HepG2 (cell line): ENCODE measurements around the gene ZNF615. TPM values are rescaled to one million over a fixed set of nuclear protein-coding genes. Genes with fewer than 3 reads are reported as not detected.

Source experiments
- IRF2 ChIP-seq: IDR thresholded peaks from 2 replicates; pipeline ENCODE4 v1.6.1; 2018; ENCODE audit warnings: missing genetic modification reagents, missing compliant biosample characterization
- JDP2 ChIP-seq: sonication (generic); formaldehyde crosslinking; IDR thresholded peaks from 2 replicates; pipeline ENCODE4 v1.8.1; 2022; ENCODE audit warnings: missing genetic modification reagents, borderline replicate concordance
- MIER3 ChIP-seq: IDR thresholded peaks from 2 replicates; pipeline ENCODE4 v1.6.1; 2016; ENCODE audit warnings: missing compliant biosample characterization, borderline replicate concordance
- MTA1 ChIP-seq: sonication (generic); formaldehyde crosslinking; IDR thresholded peaks from 2 replicates; pipeline ENCODE4 v1.4.0; 2020; ENCODE audit warnings: missing genetic modification reagents, mild to moderate bottlenecking, borderline replicate concordance
- NFE2L2 ChIP-seq: fragments of 150-350 bp; IDR thresholded peaks from 2 replicates; pipeline ENCODE4 v1.6.1; 2014; ENCODE audit warnings: low read length
- NFIB ChIP-seq: sonication (generic); formaldehyde crosslinking; IDR thresholded peaks from 2 replicates; pipeline ENCODE4 v1.9.0; 2021; ENCODE audit warnings: missing genetic modification reagents, mild to moderate bottlenecking, borderline replicate concordance
- NR2F1 ChIP-seq, 2 experiments: fragments of 450-650 bp in 1 of 2; formaldehyde crosslinking in 1 of 2; IDR thresholded peaks; 2 replicates each; pipeline versions ENCODE4 v1.5.0 to v1.6.1; 2016 to 2020; ENCODE audit warnings: mild to moderate bottlenecking in 1 of 2, missing compliant biosample characterization in 1 of 2, missing genetic modification reagents in 1 of 2, moderate library complexity in 1 of 2
- PAF1 ChIP-seq: IDR thresholded peaks from 2 replicates; pipeline ENCODE4 v1.6.1; 2016; ENCODE audit warnings: missing genetic modification reagents, missing compliant biosample characterization
- RARA ChIP-seq: IDR thresholded peaks from 2 replicates; pipeline ENCODE4 v1.6.1; 2016; ENCODE audit warnings: missing genetic modification reagents, missing compliant biosample characterization
- RBM39 ChIP-seq: fragments of 200-400 bp; formaldehyde crosslinking; IDR thresholded peaks from one replicate; pipeline ENCODE4 v1.6.1; 2018; ENCODE audit warnings: antibody characterized with exemption, mild to moderate bottlenecking, low read depth, low read length; ENCODE audit not compliant: poor library complexity, severe bottlenecking
- SALL1 ChIP-seq: sonication (generic); formaldehyde crosslinking; IDR thresholded peaks from 2 replicates; pipeline ENCODE4 v1.8.0; 2022; ENCODE audit warnings: mild to moderate bottlenecking, missing genetic modification reagents
- SALL2 ChIP-seq: sonication (generic); formaldehyde crosslinking; IDR thresholded peaks from 2 replicates; pipeline ENCODE4 v1.8.1; 2023; ENCODE audit warnings: mild to moderate bottlenecking, missing genetic modification reagents, inconsistent platforms
- SAP130 ChIP-seq: IDR thresholded peaks from 2 replicates; pipeline ENCODE4 v1.6.1; 2016; ENCODE audit warnings: low read depth
- ZBTB7B ChIP-seq: sonication (generic); formaldehyde crosslinking; IDR thresholded peaks from 2 replicates; pipeline ENCODE4 v1.4.0; 2020; ENCODE audit warnings: missing genetic modification reagents
- ZNF260 ChIP-seq: sonication (generic); formaldehyde crosslinking; IDR thresholded peaks from 2 replicates; pipeline ENCODE4 v1.4.0; 2020; ENCODE audit warnings: missing genetic modification reagents, low read depth, mild to moderate bottlenecking, borderline replicate concordance
- ZNF33A ChIP-seq: sonication (generic); formaldehyde crosslinking; IDR thresholded peaks from 2 replicates; pipeline ENCODE4 v1.5.1; 2020; ENCODE audit warnings: missing genetic modification reagents, mild to moderate bottlenecking, moderate library complexity, borderline replicate concordance
- ZNF674 ChIP-seq: sonication (generic); formaldehyde crosslinking; IDR thresholded peaks from 2 replicates; pipeline ENCODE4 v1.5.0; 2020; ENCODE audit warnings: low read depth, mild to moderate bottlenecking, missing genetic modification reagents
- ZNF766 ChIP-seq: sonication (generic); formaldehyde crosslinking; IDR thresholded peaks from 2 replicates; pipeline ENCODE4 v1.5.0; 2020; ENCODE audit warnings: missing genetic modification reagents, borderline replicate concordance
- ZSCAN25 ChIP-seq: sonication (generic); formaldehyde crosslinking; IDR thresholded peaks from 2 replicates; pipeline ENCODE4 v1.8.0; 2022; ENCODE audit warnings: mild to moderate bottlenecking, missing genetic modification reagents
- polyA plus RNA-seq, 8 experiments: library from polyadenylated mRNA; depleted of rRNA in 3 of 8; stranded (reverse) in 7 of 8; unstranded in 1 of 8; fragments of >200 nt; fragmentation: Illumina TruSeq in 4 of 8; extraction: Trizol in 4 of 8; gene quantifications; 2 replicates each; pipeline versions ENCODE4 v1.2.1 to v1.2.3, GENCODE V29; 2011 to 2016; ENCODE audit warnings: low read depth in 4 of 8, missing spikeins in 1 of 8, mixed read lengths in 1 of 8; ENCODE audit not compliant: insufficient read depth in 1 of 8
- total RNA-seq, 5 experiments: library from RNA; depleted of rRNA; stranded (reverse); fragments of >200 nt; fragmentation: Illumina TruSeq; extraction: Trizol; gene quantifications; 2 replicates each; pipeline ENCODE4 v1.2.3, GENCODE V29; 2016; ENCODE audit warnings: low read depth in 1 of 5
- TF ChIP-seq, protein P1 (sequence below): sonication (generic); formaldehyde crosslinking; IDR thresholded peaks from 2 replicates; pipeline ENCODE4 v1.5.0; 2020; ENCODE audit warnings: missing genetic modification reagents
- TF ChIP-seq, protein P2 (sequence below): IDR thresholded peaks from 2 replicates; pipeline ENCODE4 v1.6.1; 2012; ENCODE audit warnings: inconsistent platforms
- TF ChIP-seq, protein P3 (sequence below): IDR thresholded peaks from 2 replicates; pipeline ENCODE4 v1.6.1; 2016; ENCODE audit warnings: low read depth
- TF ChIP-seq, protein P4 (sequence below): sonication (generic); formaldehyde crosslinking; IDR thresholded peaks from 2 replicates; pipeline ENCODE4 v1.4.0; 2020; ENCODE audit warnings: missing genetic modification reagents

The ZNF615 gene
- total and polyA plus RNA-seq, 2 of the 13 experiments (the other 11 are each of a cell fraction or from before 2014, with no cell fraction given), result 5.2 to 7.8 TPM

DNA sequence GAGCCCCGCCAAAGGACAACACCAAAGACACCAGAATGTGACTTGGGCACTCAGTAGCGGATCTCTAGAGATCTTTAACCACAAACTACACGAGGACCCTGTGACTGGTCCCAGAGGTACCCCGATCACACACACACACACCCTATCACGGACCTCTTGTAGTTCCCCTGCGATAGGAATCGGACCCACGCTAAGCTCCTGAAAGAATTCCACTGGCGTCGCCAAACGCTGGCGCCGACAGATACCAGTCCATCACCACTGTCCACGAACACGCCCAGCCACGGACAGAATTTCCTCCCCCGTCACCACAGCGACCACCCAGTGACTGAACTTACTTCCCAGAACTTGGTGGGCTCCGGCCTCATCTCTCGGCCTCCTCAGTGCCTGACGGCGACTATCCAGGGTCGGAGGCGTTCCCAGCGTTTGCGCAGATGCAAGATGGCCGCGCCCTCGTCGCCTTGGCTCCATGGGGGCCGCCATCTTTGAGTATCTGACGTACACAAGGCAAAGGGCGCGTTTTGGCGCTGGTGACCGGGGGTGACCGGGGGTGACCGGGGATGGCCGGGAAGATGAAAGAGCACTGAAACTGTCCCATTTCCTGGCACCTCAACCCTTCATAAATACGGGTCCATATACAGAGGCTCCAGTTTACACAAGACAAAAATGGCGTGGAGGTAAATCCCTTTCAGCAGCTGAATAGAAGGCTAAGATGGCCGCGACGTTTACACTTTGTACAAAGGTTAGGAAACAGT lies at the start of gene ZNF615 (continued):
- TF ChIP-seq, protein P1, sequence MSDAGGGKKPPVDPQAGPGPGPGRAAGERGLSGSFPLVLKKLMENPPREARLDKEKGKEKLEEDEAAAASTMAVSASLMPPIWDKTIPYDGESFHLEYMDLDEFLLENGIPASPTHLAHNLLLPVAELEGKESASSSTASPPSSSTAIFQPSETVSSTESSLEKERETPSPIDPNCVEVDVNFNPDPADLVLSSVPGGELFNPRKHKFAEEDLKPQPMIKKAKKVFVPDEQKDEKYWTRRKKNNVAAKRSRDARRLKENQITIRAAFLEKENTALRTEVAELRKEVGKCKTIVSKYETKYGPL (CRISPR knock-in tag), result no peak
- TF ChIP-seq RBM39, result no peak
- TF ChIP-seq RARA (CRISPR knock-in tag), result peak; percentile 53
- TF ChIP-seq NFIB, result no peak
- TF ChIP-seq PAF1, result no peak
- no peak for TF ChIP-seq NFE2L2
- no peak for TF ChIP-seq ZNF674
- peak; percentile 73 for TF ChIP-seq SALL1
- TF ChIP-seq, protein P2, sequence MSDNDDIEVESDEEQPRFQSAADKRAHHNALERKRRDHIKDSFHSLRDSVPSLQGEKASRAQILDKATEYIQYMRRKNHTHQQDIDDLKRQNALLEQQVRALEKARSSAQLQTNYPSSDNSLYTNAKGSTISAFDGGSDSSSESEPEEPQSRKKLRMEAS, result no peak
- TF ChIP-seq JDP2, result no peak
- peak; percentile 87 for TF ChIP-seq ZBTB7B (CRISPR knock-in tag)
- no peak for TF ChIP-seq ZNF766 (CRISPR knock-in tag)
- TF ChIP-seq MIER3, result peak; percentile 65; the same call in 1 of the 2 replicates
- TF ChIP-seq SAP130 (CRISPR knock-in tag), result peak; percentile 91
- TF ChIP-seq ZSCAN25 (CRISPR knock-in tag), result no peak
- 0 out of 2 replicates have a peak, but pooled peaks have one; percentile 30 for TF ChIP-seq ZNF33A (CRISPR knock-in tag)
- TF ChIP-seq, protein P3, sequence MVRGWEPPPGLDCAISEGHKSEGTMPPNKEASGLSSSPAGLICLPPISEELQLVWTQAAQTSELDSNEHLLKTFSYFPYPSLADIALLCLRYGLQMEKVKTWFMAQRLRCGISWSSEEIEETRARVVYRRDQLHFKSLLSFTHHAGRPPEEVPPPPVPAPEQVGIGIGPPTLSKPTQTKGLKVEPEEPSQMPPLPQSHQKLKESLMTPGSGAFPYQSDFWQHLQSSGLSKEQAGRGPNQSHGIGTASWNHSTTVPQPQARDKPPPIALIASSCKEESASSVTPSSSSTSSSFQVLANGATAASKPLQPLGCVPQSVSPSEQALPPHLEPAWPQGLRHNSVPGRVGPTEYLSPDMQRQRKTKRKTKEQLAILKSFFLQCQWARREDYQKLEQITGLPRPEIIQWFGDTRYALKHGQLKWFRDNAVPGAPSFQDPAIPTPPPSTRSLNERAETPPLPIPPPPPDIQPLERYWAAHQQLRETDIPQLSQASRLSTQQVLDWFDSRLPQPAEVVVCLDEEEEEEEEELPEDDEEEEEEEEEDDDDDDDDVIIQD (CRISPR knock-in tag), result 0 out of 2 replicates have a peak, but pooled peaks have one; percentile 14
- TF ChIP-seq, protein P4, sequence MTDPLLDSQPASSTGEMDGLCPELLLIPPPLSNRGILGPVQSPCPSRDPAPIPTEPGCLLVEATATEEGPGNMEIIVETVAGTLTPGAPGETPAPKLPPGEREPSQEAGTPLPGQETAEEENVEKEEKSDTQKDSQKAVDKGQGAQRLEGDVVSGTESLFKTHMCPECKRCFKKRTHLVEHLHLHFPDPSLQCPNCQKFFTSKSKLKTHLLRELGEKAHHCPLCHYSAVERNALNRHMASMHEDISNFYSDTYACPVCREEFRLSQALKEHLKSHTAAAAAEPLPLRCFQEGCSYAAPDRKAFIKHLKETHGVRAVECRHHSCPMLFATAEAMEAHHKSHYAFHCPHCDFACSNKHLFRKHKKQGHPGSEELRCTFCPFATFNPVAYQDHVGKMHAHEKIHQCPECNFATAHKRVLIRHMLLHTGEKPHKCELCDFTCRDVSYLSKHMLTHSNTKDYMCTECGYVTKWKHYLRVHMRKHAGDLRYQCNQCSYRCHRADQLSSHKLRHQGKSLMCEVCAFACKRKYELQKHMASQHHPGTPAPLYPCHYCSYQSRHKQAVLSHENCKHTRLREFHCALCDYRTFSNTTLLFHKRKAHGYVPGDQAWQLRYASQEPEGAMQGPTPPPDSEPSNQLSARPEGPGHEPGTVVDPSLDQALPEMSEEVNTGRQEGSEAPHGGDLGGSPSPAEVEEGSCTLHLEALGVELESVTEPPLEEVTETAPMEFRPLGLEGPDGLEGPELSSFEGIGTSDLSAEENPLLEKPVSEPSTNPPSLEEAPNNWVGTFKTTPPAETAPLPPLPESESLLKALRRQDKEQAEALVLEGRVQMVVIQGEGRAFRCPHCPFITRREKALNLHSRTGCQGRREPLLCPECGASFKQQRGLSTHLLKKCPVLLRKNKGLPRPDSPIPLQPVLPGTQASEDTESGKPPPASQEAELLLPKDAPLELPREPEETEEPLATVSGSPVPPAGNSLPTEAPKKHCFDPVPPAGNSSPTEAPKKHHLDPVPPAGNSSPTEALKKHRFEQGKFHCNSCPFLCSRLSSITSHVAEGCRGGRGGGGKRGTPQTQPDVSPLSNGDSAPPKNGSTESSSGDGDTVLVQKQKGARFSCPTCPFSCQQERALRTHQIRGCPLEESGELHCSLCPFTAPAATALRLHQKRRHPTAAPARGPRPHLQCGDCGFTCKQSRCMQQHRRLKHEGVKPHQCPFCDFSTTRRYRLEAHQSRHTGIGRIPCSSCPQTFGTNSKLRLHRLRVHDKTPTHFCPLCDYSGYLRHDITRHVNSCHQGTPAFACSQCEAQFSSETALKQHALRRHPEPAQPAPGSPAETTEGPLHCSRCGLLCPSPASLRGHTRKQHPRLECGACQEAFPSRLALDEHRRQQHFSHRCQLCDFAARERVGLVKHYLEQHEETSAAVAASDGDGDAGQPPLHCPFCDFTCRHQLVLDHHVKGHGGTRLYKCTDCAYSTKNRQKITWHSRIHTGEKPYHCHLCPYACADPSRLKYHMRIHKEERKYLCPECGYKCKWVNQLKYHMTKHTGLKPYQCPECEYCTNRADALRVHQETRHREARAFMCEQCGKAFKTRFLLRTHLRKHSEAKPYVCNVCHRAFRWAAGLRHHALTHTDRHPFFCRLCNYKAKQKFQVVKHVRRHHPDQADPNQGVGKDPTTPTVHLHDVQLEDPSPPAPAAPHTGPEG (CRISPR knock-in tag), result no peak
- no peak for TF ChIP-seq SALL2 (CRISPR knock-in tag)
- TF ChIP-seq MTA1 (CRISPR knock-in tag), result peak; percentile 56; the same call in 1 of the 2 replicates
- peak; percentile 14 to 49; a peak in 1 of 4 replicates for TF ChIP-seq NR2F1 (CRISPR knock-in tag; IDR thresholded peaks at IDR 0.05)
- no peak for TF ChIP-seq ZNF260 (CRISPR knock-in tag)
- peak; percentile 90 for TF ChIP-seq IRF2 (CRISPR knock-in tag)
